GM19023 (cell line): ENCODE results near the gene FGF6.
"Not testable (repeated sequence)": the region's sequence is repeated elsewhere in the genome, so short reads cannot be mapped to it uniquely, and the experiment has no call there.

Experiments used
- ATAC-seq: cut with Tn5 transposase; IDR thresholded peaks from one replicate; pipeline ENCODE4 v1.9.1; 2021; ENCODE audit warnings: mild to moderate bottlenecking, moderate library complexity; ENCODE audit not compliant: unreplicated experiment

The FGF6 gene

GRCh38 chr12:4421590-4422031 lies 24.0 kb downstream of the FGF6 start:
- ATAC-seq = no peak

GRCh38 chr12:4420138-4420670 lies 25.4 kb downstream of the FGF6 start:
- ATAC-seq = no peak

GRCh38 chr12:4418913-4419312 lies 26.7 kb downstream of the FGF6 start:
- ATAC-seq = no peak

- no peak for ATAC-seq
Measured at GRCh38 chr12:4417936-4418335, 27.7 kb downstream of the FGF6 start.

GRCh38 chr12:4417455-4417854 lies 28.2 kb downstream of the FGF6 start:
- no peak for ATAC-seq

GRCh38 chr12:4416276-4416675 lies 29.3 kb downstream of the FGF6 start:
- no peak for ATAC-seq

GRCh38 chr12:4412465-4412864 lies 33.1 kb downstream of the FGF6 start:
- no peak for ATAC-seq

- ATAC-seq = no peak
Measured at GRCh38 chr12:4412056-4412455, 33.6 kb downstream of the FGF6 start.

GRCh38 chr12:4407136-4407535 lies 38.5 kb downstream of the FGF6 start:
- no peak for ATAC-seq

- not testable (repeated sequence) for ATAC-seq
Measured at GRCh38 chr12:4404877-4405637, 40.6 kb downstream of the FGF6 start.

- ATAC-seq = no peak
Measured at GRCh38 chr12:4402996-4403395, 42.6 kb downstream of the FGF6 start.

- ATAC-seq = no peak
Measured at GRCh38 chr12:4401117-4401516, 44.5 kb downstream of the FGF6 start.

GRCh38 chr12:4395818-4396217 lies 49.8 kb downstream of the FGF6 start:
- ATAC-seq = no peak

- no peak for ATAC-seq
Measured at GRCh38 chr12:4393211-4393610, 52.4 kb downstream of the FGF6 start.

GRCh38 chr12:4392223-4392742 lies 53.3 kb downstream of the FGF6 start:
- no peak for ATAC-seq

- ATAC-seq = no peak
Measured at GRCh38 chr12:4388662-4389061, 57.0 kb downstream of the FGF6 start.

- no peak for ATAC-seq
Measured at GRCh38 chr12:4388032-4388431, 57.6 kb downstream of the FGF6 start.

- ATAC-seq = no peak
Measured at GRCh38 chr12:4387607-4388006, 58.0 kb downstream of the FGF6 start.

- ATAC-seq = no peak
Measured at GRCh38 chr12:4386801-4387200, 58.8 kb downstream of the FGF6 start.
